ENCODE data around the gene C15orf40. TPM values are rescaled to one million over a fixed set of nuclear protein-coding genes. Genes with fewer than 3 reads are reported as not detected.
A peak's percentile ranks its signal among the peaks of the same experiment; 100 is the strongest.

The C15orf40 gene
- total and polyA plus RNA-seq, 2 of the 13 experiments (the other 11 are each of a cell fraction or from before 2014, with no cell fraction given), result 24.0 to 26.3 TPM

- no peak for TF ChIP-seq SRSF1 (optimal IDR thresholded peaks at IDR 0.05; ENCODE audit: low read depth, low read length)
- TF ChIP-seq BCL6 (CRISPR knock-in tag; IDR thresholded peaks at IDR 0.05), result peak; percentile 12; the same call in 1 of the 2 replicates
- TF ChIP-seq ZNF460 (CRISPR knock-in tag; IDR thresholded peaks at IDR 0.05; ENCODE audit: borderline replicate concordance), result no peak
- 0 out of 2 replicates have a peak, but pooled peaks have one; percentile 34 for TF ChIP-seq BHLHE40 (IDR thresholded peaks at IDR 0.05; ENCODE audit: low read length)
- peak; percentile 91 for TF ChIP-seq TMF1 (CRISPR knock-in tag; IDR thresholded peaks at IDR 0.05; ENCODE audit: low read depth)
- peak; percentile 74 for TF ChIP-seq HNF1B (CRISPR knock-in tag; IDR thresholded peaks at IDR 0.05)
- TF ChIP-seq ZNF567 (CRISPR knock-in tag; IDR thresholded peaks at IDR 0.05; ENCODE audit: borderline replicate concordance), result no peak
- 0 out of 2 replicates have a peak, but pooled peaks have one; percentile 33 for TF ChIP-seq JUND (CRISPR knock-in tag; IDR thresholded peaks at IDR 0.05)
- peak; percentile 97 for TF ChIP-seq RNF2 (conservative IDR thresholded peaks at IDR 0.05; ENCODE audit: low read depth)
- peak; percentile 65; the same call in 1 of the 2 replicates for TF ChIP-seq ZNF724P (CRISPR knock-in tag; IDR thresholded peaks at IDR 0.05; ENCODE audit: borderline replicate concordance)
- TF ChIP-seq KLF13 (CRISPR knock-in tag; IDR thresholded peaks at IDR 0.05), result peak; percentile 59; the same call in 1 of the 2 replicates
- no peak for TF ChIP-seq RAD51 (IDR thresholded peaks at IDR 0.05; ENCODE audit: borderline replicate concordance)
- 0 out of 2 replicates have a peak, but pooled peaks have one; percentile 15 for TF ChIP-seq ATF6 (CRISPR knock-in tag; conservative IDR thresholded peaks at IDR 0.05)
- TF ChIP-seq ZNF264 (CRISPR knock-in tag; IDR thresholded peaks at IDR 0.05), result peak; percentile 56; the same call in 1 of the 2 replicates
- no peak for TF ChIP-seq ZNF101 (CRISPR knock-in tag; IDR thresholded peaks at IDR 0.05; ENCODE audit: borderline replicate concordance, low read depth)
- peak; percentile 52; the same call in 1 of the 2 replicates for TF ChIP-seq ZNF703 (CRISPR knock-in tag; IDR thresholded peaks at IDR 0.05; ENCODE audit: borderline replicate concordance)
- no peak; the same call in 1 of the 2 replicates for TF ChIP-seq ZSCAN20 (CRISPR knock-in tag; IDR thresholded peaks at IDR 0.05; ENCODE audit: borderline replicate concordance)
- TF ChIP-seq ATF7 (IDR thresholded peaks at IDR 0.05), result no peak
- TF ChIP-seq ATF7 (CRISPR knock-in tag; IDR thresholded peaks at IDR 0.05), result no peak
- TF ChIP-seq ZBTB8A (CRISPR knock-in tag; IDR thresholded peaks at IDR 0.05; ENCODE audit: borderline replicate concordance, low read depth), result no peak
- no peak for TF ChIP-seq HNRNPH1 (optimal IDR thresholded peaks at IDR 0.05; ENCODE audit: low read depth, low read length)
- no peak for TF ChIP-seq ZNF530 (CRISPR knock-in tag; IDR thresholded peaks at IDR 0.05; ENCODE audit: low read depth)
- TF ChIP-seq IRF1 (CRISPR knock-in tag; IDR thresholded peaks at IDR 0.05; ENCODE audit: low read depth), result no peak
- TF ChIP-seq ZNF350 (CRISPR knock-in tag; IDR thresholded peaks at IDR 0.05; ENCODE audit: borderline replicate concordance, low read depth), result peak; percentile 90
Measured at GRCh38 chr15:82985688-82986441, 25.6 kb downstream of the C15orf40 start, which contains the start of gene RAMAC (continued).

Data from HepG2 (cell line).